HEK293T (cell line): ENCODE results near the gene GLIPR2.

Experiments
- CTCF ChIA-PET: fragments of 350-600 bp; formaldehyde crosslinking; extraction: SDS; loops from one replicate; lab custom pipeline; 2021; ENCODE audit warnings: antibody characterized with exemption, inconsistent platforms; lab: Yijun Ruan, JAX
- POLR2A ChIA-PET: fragments of 350-600 bp; formaldehyde crosslinking; extraction: SDS; loops from one replicate; lab custom pipeline; 2020; ENCODE audit warnings: antibody characterized with exemption, inconsistent platforms; lab: Yijun Ruan, JAX
- DNase-seq: peaks from one replicate; pipeline ENCODE4 v3.0.0; 2012; ENCODE audit warnings: mixed read lengths; ENCODE audit errors: extremely low spot score
- ARNT ChIP-seq: fragments of 450-650 bp; IDR thresholded peaks from 2 replicates; pipeline ENCODE4 v1.6.1; 2017; ENCODE audit warnings: mild to moderate bottlenecking
- BHLHE40 ChIP-seq: fragments of 450-650 bp; IDR thresholded peaks from 2 replicates; pipeline ENCODE4 v1.6.1; 2016; ENCODE audit warnings: mild to moderate bottlenecking, moderate library complexity, borderline replicate concordance
- CTBP1 ChIP-seq: fragments of 450-650 bp; IDR thresholded peaks from 2 replicates; pipeline ENCODE4 v1.6.1; 2016; ENCODE audit warnings: borderline replicate concordance
- ELF4 ChIP-seq: fragments of 450-650 bp; IDR thresholded peaks from 2 replicates; pipeline ENCODE4 v1.6.1; 2017; ENCODE audit warnings: antibody characterized with exemption
- FOXA1 ChIP-seq: fragments of 450-650 bp; IDR thresholded peaks from 2 replicates; pipeline ENCODE4 v1.6.1; 2016; ENCODE audit warnings: mild to moderate bottlenecking
- FOXK2 ChIP-seq: fragments of 450-650 bp; IDR thresholded peaks from 2 replicates; pipeline ENCODE4 v1.6.1; 2016; ENCODE audit warnings: mild to moderate bottlenecking
- FOXM1 ChIP-seq: fragments of 450-650 bp; IDR thresholded peaks from 2 replicates; pipeline ENCODE4 v1.6.1; 2017; ENCODE audit warnings: mild to moderate bottlenecking, borderline replicate concordance
- HDGF ChIP-seq: fragments of 450-650 bp; IDR thresholded peaks from 2 replicates; pipeline ENCODE4 v1.6.1; 2017; ENCODE audit warnings: antibody characterized with exemption, borderline replicate concordance
- L3MBTL2 ChIP-seq: fragments of 450-650 bp; conservative IDR thresholded peaks from 2 replicates; pipeline ENCODE4 v1.6.1; 2016; ENCODE audit warnings: mild to moderate bottlenecking
- LEF1 ChIP-seq: fragments of 450-650 bp; IDR thresholded peaks from 2 replicates; pipeline ENCODE4 v1.6.1; 2017; ENCODE audit warnings: mild to moderate bottlenecking, borderline replicate concordance
- NFRKB ChIP-seq: fragments of 450-650 bp; IDR thresholded peaks from 2 replicates; pipeline ENCODE4 v1.6.1; 2016; ENCODE audit warnings: mild to moderate bottlenecking, moderate library complexity
- SP1 ChIP-seq: fragments of 450-650 bp; IDR thresholded peaks from 2 replicates; pipeline ENCODE4 v1.6.1; 2017
- SUZ12 ChIP-seq: fragments of 450-650 bp; IDR thresholded peaks from 2 replicates; pipeline ENCODE4 v1.6.1; 2016; ENCODE audit warnings: mild to moderate bottlenecking
- TARDBP ChIP-seq: fragments of 450-650 bp; IDR thresholded peaks from 2 replicates; pipeline ENCODE4 v1.6.1; 2016
- ZNF384 ChIP-seq: fragments of 450-650 bp; IDR thresholded peaks from 2 replicates; pipeline ENCODE4 v1.6.1; 2016
- TF ChIP-seq, protein P1 (sequence below): fragments of 450-650 bp; IDR thresholded peaks from 2 replicates; pipeline ENCODE4 v1.6.1; 2016

GLIPR2 gene

GRCh38 chr9:36147441-36148175, 11.1 kb downstream of the GLIPR2 start:
- ChIA-PET POLR2A (interaction anchor here (0.7 to 1.4 kb wide), 2 partner anchors 16 to 43 kb away, joined by 3 read pairs; partner anchors contain the start of gene CLTA), CTCF (no interaction called here)
- no peak for DNase-seq
- no peak for TF ChIP-seq CTBP1
- no peak for TF ChIP-seq FOXA1
- TF ChIP-seq, protein P1, sequence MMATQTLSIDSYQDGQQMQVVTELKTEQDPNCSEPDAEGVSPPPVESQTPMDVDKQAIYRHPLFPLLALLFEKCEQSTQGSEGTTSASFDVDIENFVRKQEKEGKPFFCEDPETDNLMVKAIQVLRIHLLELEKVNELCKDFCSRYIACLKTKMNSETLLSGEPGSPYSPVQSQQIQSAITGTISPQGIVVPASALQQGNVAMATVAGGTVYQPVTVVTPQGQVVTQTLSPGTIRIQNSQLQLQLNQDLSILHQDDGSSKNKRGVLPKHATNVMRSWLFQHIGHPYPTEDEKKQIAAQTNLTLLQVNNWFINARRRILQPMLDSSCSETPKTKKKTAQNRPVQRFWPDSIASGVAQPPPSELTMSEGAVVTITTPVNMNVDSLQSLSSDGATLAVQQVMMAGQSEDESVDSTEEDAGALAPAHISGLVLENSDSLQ = no peak
- TF ChIP-seq NFRKB = no peak
- TF ChIP-seq TARDBP = no peak
- no peak for TF ChIP-seq SP1

DNA sequence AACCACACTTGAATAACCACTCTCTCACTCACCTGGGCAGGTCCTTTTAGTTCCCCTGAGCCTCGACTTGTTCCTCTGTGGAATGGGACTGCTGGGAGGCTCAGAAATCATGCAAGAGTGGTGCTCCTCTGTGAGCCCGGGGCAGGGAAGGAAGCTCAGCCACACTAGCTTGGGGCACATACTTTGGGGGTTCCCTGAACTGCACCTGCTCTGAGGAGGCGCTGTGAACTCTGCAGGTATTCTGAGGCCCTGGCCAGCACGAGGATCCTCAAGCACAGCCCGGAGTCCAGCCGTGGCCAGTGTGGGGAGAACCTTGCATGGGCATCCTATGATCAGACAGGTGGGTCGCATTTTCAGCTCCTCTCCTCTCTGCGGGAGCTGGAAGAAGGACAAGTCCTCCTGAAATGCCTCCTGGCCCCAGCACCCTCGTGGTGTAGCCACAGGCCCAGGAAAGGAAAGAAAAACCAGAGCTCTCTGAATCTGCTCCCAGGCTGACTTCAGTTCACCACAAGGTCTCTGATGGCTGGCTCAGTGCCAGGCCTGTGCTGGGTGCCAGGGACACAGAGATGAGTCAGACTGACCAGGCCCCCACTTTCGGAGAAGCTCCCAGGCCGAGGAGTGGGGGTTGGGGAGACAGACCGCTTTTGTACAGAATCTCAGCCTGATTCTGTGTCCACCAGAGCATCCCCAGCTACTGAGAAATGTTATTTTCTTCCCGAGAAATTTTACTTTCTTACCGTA, 11.9 kb downstream of the GLIPR2 start:
- CTCF ChIA-PET = no interaction called here
- POLR2A ChIA-PET = no interaction called here
- TF ChIP-seq ELF4 = no peak
- no peak for TF ChIP-seq ARNT
- no peak for TF ChIP-seq FOXM1
- no peak for DNase-seq

DNA sequence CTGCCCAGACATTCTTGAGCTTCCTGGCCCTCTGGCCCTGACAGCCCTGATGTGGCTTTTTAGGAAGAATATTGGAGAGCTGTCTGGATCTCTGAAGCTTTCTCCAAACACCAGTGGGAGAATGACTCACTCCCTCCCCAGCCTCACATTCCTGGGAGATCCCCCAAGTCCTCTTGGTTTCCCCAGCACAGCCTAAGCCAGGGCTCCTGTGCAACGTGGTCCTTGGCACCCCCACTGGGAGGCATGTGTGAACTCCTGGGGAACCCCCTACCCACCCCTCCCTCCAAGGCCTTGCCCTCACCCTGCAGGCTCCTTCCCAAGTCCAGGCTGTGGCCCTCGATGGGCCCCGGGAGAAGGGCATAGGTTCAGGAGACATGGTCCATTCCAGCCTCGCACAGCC, 12.7 kb downstream of the GLIPR2 start:
- ChIA-PET POLR2A (no interaction called here), CTCF (no interaction called here)

GRCh38 chr9:36150574-36151315, 14.2 kb downstream of the GLIPR2 start:
- no peak for DNase-seq
- ChIA-PET CTCF (interaction anchor here (0.8 kb wide), 1 partner anchor 14 kb away, joined by 3 read pairs; the partner anchor contains the start of gene GLIPR2), POLR2A (no interaction called here)
- no peak for TF ChIP-seq LEF1
- no peak for TF ChIP-seq ARNT
- TF ChIP-seq FOXM1 = no peak
- no peak for TF ChIP-seq BHLHE40
- TF ChIP-seq, protein P1 = no peak
- TF ChIP-seq SP1 = no peak
- no peak for TF ChIP-seq ELF4
- no peak for TF ChIP-seq FOXK2
- TF ChIP-seq NFRKB = no peak
- no peak for TF ChIP-seq L3MBTL2
- no peak for TF ChIP-seq SUZ12
- no peak for TF ChIP-seq TARDBP
- no peak for TF ChIP-seq ZNF384
- no peak for TF ChIP-seq CTBP1
- TF ChIP-seq HDGF = no peak
- TF ChIP-seq FOXA1 = no peak

More for the DNA sequence above, 12.7 kb downstream of the GLIPR2 start:
- no peak for DNase-seq
- TF ChIP-seq, protein P1 = no peak
- TF ChIP-seq ELF4 (no peak), FOXA1 (no peak), HDGF (no peak), SUZ12 (no peak), NFRKB (no peak), CTBP1 (no peak), SP1 (no peak), BHLHE40 (no peak), L3MBTL2 (no peak), LEF1 (no peak), ZNF384 (no peak), ARNT (no peak), FOXM1 (no peak)

DNA sequence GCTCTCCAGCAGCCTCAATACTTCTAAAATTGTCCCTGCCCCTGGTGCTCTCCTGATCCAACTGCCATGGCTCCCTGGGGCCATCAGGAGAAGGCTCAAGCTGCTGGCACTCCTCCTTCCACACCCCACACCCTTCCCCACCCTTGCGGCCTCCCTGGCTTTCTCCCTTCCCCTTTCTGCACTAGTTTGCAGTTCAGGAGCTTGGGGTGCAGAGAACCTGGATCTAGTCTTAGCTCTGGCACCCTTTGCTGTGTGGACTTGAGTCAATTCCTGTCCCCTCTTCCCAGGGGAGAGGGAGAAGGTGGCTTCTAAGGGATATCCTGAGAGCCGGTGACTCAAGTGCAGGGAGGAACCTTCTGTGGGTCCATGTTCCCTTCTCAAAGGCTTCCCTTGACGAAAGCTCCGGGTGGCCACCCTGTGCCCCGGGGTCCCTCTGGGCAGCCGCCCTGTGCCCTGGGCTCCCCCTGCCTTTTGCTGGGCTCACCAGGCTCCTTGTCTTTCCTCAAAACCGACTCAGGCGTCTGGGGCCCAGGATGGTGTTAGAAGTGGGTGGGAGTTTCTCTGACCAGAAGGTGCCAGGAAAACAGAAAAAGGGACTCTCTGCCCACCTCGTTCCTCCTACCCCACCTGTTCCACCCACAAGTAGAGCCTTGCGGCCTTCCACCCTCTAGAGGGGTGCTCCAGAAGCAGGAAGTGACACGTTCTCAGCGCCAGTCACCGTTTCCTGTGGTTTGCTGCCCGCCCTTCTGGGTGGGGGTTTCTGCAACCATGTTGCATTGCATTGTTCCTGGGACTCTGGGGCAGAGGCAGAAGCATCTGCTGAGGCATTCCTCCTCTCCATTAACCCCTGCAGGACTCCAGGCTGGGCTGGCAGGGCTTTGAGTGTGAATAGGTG, 15.0 kb downstream of the GLIPR2 start:
- CTCF ChIA-PET = interaction anchor here (0.8 kb wide), 1 partner anchor 15 kb away, joined by 3 read pairs; the partner anchor contains the start of gene GLIPR2
- DNase-seq = no peak
- POLR2A ChIA-PET = no interaction called here

More for the DNA sequence above, 15.0 kb downstream of the GLIPR2 start:
- TF ChIP-seq ARNT (no peak), HDGF (no peak), NFRKB (no peak), LEF1 (no peak)
- TF ChIP-seq, protein P1 = no peak
